ENCODE results near the gene NTN4.
"Not testable (repeated sequence)": the region's sequence is repeated elsewhere in the genome, so short reads cannot be mapped to it uniquely, and the experiment has no call there.

NTN4 gene

GRCh38 chr12:95634622-95635621 lies 155.6 kb downstream of the NTN4 start:
- no peak for DNase-seq (ENCODE audit: low read depth, low spot score)
- H3K27ac ChIP-seq: peak overlapping the region; percentile 99

GRCh38 chr12:95633732-95634465 lies 156.7 kb downstream of the NTN4 start:
- H3K27ac ChIP-seq: peak overlapping the region; percentile 99
- DNase-seq (ENCODE audit: low read depth, low spot score): no peak

GRCh38 chr12:95633049-95633731 lies 157.4 kb downstream of the NTN4 start:
- DNase-seq (ENCODE audit: low read depth, low spot score): peak; percentile 100

GRCh38 chr12:95630496-95630895 lies 160.1 kb downstream of the NTN4 start:
- no peak for DNase-seq (ENCODE audit: low read depth, low spot score)
- no peak overlapping the region for H3K27ac ChIP-seq

More at GRCh38 chr12:95633049-95633731, 157.4 kb downstream of the NTN4 start:
- H3K27ac ChIP-seq: peak overlapping the region; percentile 99

GRCh38 chr12:95629392-95629791 lies 161.2 kb downstream of the NTN4 start:
- no peak overlapping the region for H3K27ac ChIP-seq
- no peak for DNase-seq (ENCODE audit: low read depth, low spot score)

GRCh38 chr12:95626854-95627253 lies 163.7 kb downstream of the NTN4 start:
- no peak overlapping the region for H3K27ac ChIP-seq
- no peak for DNase-seq (ENCODE audit: low read depth, low spot score)

- DNase-seq (ENCODE audit: low read depth, low spot score): no peak
- H3K27ac ChIP-seq: peak overlapping the region; percentile 23
Measured at GRCh38 chr12:95625012-95625411, 165.6 kb downstream of the NTN4 start.

GRCh38 chr12:95624589-95624988 lies 166.0 kb downstream of the NTN4 start:
- peak overlapping the region; percentile 23 for H3K27ac ChIP-seq
- DNase-seq (ENCODE audit: low read depth, low spot score): no peak

GRCh38 chr12:95623554-95624170 lies 166.9 kb downstream of the NTN4 start:
- peak overlapping the region; percentile 23 for H3K27ac ChIP-seq
- no peak for DNase-seq (ENCODE audit: low read depth, low spot score)

GRCh38 chr12:95622879-95623278 lies 167.7 kb downstream of the NTN4 start:
- peak overlapping the region; percentile 23 for H3K27ac ChIP-seq

GRCh38 chr12:95621725-95622124 lies 168.8 kb downstream of the NTN4 start:
- no peak for DNase-seq (ENCODE audit: low read depth, low spot score)

More at GRCh38 chr12:95622879-95623278, 167.7 kb downstream of the NTN4 start:
- DNase-seq (ENCODE audit: low read depth, low spot score): no peak

GRCh38 chr12:95620171-95620570 lies 170.4 kb downstream of the NTN4 start:
- no peak for DNase-seq (ENCODE audit: low read depth, low spot score)
- no peak overlapping the region for H3K27ac ChIP-seq

More at GRCh38 chr12:95621725-95622124, 168.8 kb downstream of the NTN4 start:
- no peak overlapping the region for H3K27ac ChIP-seq

- not testable (repeated sequence) for H3K27ac ChIP-seq; DNase-seq (ENCODE audit: low read depth, low spot score)
Measured at GRCh38 chr12:95616470-95616869, 174.1 kb downstream of the NTN4 start.

- H3K27ac ChIP-seq: peak overlapping the region; percentile 10
- DNase-seq (ENCODE audit: low read depth, low spot score): no peak
Measured at GRCh38 chr12:95615749-95616148, 174.8 kb downstream of the NTN4 start.

- H3K27ac ChIP-seq: no peak overlapping the region
- no peak for DNase-seq (ENCODE audit: low read depth, low spot score)
Measured at GRCh38 chr12:95614390-95614982, 176.1 kb downstream of the NTN4 start.

GRCh38 chr12:95613021-95613420 lies 177.5 kb downstream of the NTN4 start:
- no peak for DNase-seq (ENCODE audit: low read depth, low spot score)

GRCh38 chr12:95611676-95612309 lies 178.8 kb downstream of the NTN4 start:
- peak overlapping the region; percentile 56 for H3K27ac ChIP-seq
- no peak for DNase-seq (ENCODE audit: low read depth, low spot score)

More at GRCh38 chr12:95613021-95613420, 177.5 kb downstream of the NTN4 start:
- no peak overlapping the region for H3K27ac ChIP-seq

- peak overlapping the region; percentile 78 for H3K27ac ChIP-seq
- DNase-seq (ENCODE audit: low read depth, low spot score): peak; percentile 79
Measured at GRCh38 chr12:95608252-95609033, 182.1 kb downstream of the NTN4 start.

Measured in epithelial cell of prostate (primary cell).